HG02943 (cell line): ENCODE data around the gene CCDC192.

Experiments used
- ATAC-seq: cut with Tn5 transposase; IDR thresholded peaks from one replicate; pipeline ENCODE4 v1.9.1; 2021; ENCODE audit warnings: mild to moderate bottlenecking, low read depth, moderate library complexity; ENCODE audit not compliant: unreplicated experiment

CCDC192 gene

GRCh38 chr5:127941646-127942045, 238.5 kb downstream of the CCDC192 start:
- ATAC-seq = no peak

- ATAC-seq = no peak
Measured at GRCh38 chr5:127942246-127943060, 239.3 kb downstream of the CCDC192 start.

GRCh38 chr5:127943061-127943371, 239.8 kb downstream of the CCDC192 start:
- ATAC-seq = no peak

GRCh38 chr5:127944125-127944524, 240.9 kb downstream of the CCDC192 start:
- ATAC-seq = no peak

GRCh38 chr5:127947941-127948340, 244.8 kb downstream of the CCDC192 start:
- no peak for ATAC-seq

DNA sequence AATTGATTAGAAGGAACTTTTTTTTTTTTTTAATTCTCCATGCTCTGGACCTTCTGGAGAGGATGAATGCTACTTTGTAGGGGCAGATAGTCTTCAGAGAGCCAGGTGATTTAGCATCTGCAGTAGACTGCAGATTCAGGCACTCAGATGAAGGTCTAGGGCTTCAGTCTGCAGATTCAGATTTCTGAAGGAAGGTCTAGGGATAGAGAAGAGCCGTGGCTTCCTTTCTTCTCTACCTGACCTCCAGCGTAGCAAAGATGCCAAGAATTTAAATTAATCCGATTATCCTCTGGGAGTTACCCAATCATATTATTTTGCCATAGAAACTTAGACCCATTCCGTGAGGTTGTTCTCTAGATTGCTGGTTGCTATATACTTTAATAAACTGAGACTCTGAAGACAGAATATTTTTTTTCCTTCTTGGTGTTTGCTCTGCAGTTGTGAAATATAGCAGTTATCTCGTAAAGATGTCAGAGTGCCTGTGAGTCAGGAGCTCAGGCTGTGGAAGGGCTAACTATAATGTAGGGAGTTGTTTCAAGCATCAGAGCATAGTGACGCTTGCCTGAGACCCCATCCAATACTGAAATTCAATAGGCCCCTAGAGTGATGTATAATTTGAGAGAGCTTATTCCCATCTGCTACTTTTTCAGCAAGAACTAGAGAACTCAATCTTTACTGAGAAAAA, 247.7 kb downstream of the CCDC192 start:
- ATAC-seq = no peak

- no peak for ATAC-seq
Measured at GRCh38 chr5:127951791-127952190, 248.6 kb downstream of the CCDC192 start.

DNA sequence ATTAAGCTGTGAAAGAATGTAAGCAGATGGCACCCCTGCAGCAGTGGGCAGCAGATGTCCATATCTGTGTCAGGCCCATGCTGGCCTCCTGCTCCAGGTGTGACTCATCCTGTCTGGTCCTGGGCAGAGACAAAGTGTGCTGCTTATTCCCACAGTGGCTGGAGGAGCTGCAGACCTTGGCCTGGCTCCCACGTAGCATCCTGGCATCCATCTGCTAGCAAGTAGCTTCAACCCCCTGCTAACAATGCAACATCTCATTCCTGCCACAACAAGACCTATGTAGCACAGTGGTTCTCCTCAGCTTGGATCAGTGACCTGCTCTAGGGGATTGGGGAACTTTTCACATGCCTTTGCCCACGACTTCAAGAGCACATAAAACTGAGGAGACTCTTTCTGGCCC, 254.0 kb downstream of the CCDC192 start:
- ATAC-seq = no peak

GRCh38 chr5:127957701-127958239, 254.6 kb downstream of the CCDC192 start:
- ATAC-seq = no peak

DNA sequence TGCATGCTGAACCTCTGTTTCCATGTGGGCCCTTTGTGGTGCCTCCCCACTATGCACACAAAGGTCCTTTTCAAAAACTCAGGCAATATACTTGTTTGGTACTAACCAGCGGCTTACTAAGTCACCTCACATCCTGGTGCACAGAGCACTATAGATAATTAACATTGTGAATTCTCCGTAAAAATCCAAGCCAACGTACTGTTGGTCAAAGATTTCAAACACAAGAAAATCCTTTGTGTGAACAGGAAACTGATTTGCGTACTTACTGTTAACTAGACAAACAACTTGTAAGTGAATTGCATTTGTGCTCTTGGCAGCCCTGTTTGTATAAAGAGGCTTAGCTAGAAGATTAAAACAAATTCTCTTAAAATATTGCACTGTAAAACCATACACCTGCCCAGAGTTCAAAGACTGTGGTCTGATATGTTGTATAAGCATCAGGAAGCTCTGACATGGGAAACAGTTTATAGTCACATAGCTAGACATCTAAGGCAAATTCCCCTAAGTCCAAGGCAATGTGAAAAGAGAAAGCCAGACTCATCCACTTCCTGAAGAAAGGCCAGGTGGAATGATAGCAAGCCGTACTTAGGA, 255.3 kb downstream of the CCDC192 start:
- ATAC-seq = no peak

DNA sequence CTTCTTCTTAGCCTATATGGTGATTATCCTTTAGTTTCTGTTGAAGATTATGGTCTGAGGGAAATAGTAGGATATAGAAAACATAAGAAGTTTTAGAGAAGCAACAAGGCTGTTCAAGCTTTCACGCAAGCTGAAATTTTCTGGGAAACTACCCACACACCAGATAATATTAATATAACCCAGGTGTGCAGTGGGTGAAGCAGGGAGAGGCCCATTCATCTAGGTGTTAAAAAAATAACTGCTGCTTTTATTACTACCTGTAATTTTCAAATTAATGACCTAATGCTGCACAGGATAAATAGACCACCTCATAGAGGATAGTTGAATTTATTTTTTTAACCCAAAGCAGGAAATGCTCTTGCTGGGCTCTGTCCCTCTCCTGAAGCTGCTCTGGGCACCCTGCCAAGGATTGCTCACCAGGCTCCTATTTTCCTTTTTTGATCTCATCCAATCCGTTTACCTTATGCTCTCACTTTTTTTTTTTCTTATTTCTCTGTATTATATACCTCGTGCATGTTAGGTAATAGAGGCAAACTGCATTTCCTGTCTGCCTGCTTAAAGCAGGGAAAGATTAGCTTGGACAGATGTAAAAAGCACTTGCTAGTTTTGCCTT, 256.1 kb downstream of the CCDC192 start:
- ATAC-seq = no peak

DNA sequence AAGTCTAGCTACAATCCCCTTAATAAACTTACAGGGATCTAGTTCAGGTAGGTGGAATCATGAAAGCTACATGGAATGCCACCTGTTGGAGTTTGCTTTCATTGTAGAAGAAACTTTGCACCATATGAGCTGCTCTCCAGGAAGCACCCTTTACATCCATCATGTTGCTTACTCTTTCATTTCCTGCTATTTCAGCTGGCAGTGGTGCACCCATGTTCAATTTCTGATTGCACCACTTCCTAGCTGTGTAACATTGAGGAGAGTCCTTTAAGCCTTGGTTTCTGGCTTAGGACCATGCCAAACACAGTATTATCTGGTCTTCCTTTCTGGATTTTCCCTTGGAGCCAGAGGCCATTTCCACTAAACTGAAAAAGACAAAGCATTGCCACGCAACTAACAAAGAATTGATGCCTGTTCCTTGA, 257.1 kb downstream of the CCDC192 start:
- no peak for ATAC-seq

GRCh38 chr5:127961006-127961762, 258.0 kb downstream of the CCDC192 start:
- no peak for ATAC-seq

- no peak for ATAC-seq
Measured at GRCh38 chr5:127961763-127962145, 258.6 kb downstream of the CCDC192 start.

DNA sequence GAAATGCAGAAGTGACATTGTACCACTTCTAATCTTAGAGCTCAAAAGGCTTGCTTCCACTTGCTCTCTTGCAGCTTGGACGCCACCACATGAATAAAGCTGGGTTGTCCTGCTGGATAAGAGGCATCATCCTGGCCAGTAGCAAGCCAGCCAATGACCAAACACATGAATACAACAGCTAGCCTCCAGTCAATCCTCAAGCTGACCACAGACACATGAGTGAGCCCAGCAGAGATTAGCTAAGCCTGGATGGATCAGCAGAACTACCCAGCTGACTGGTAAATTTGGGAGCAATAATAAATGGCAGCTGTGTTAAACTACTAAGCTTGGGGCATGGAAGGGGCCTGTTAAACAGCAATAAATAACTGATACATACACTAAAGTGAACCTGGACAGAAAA, 259.3 kb downstream of the CCDC192 start:
- no peak for ATAC-seq

GRCh38 chr5:127963233-127963632, 260.0 kb downstream of the CCDC192 start:
- ATAC-seq = no peak

DNA sequence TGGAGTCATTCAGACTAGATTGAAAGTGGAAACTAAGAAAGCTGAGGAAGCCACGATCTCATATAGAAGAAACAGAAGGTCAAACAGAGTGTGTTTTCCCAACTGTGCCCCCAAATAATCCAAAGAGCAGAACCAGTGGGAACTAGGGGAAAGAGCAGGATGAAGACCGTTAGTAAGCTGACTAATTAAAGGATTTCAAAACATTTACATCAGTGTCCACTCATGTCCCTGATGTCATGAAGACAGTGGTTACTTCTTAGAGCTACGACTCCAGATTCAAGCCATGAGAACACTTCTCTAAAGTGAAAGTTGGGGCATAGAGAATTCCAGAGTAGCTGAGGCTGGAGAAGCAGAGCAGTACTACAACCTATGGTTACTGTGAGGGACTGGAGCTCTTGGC, 260.7 kb downstream of the CCDC192 start:
- no peak for ATAC-seq

- ATAC-seq = no peak
Measured at GRCh38 chr5:127967323-127967982, 264.3 kb downstream of the CCDC192 start.

DNA sequence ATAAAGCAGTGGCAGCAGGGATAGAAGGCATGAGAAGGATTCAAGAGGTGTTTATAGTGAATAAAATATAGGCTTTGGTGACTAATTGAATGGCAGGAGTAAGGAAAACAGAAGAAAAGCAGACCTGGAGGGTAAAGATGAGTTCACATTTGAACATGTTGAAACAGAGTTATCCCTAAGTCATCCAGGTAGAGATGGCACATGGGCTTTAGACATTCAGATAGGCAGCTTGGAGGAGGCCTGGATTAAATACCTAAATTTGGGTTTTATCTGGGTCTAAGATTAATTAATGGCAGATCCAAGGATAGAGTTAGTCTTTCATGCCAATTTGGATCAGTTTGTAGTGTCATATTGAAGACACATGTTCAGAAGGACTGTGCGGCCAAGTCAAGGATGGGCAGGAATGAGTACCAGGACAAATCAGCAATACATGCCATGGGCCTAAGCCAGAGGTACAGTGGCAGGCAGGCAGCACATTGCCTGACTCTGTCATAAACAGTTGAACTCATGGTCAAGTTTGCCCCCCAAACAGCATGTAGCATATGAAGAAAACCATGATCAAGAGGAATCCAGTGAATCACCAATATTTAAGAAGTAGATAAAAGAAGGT, 264.9 kb downstream of the CCDC192 start:
- ATAC-seq = no peak
